HG03432 (cell line): ENCODE results near the gene UBXN10.

Source experiments
- ATAC-seq: cut with Tn5 transposase; IDR thresholded peaks from one replicate; pipeline ENCODE4 v1.9.1; 2021; ENCODE audit warnings: mild to moderate bottlenecking, moderate library complexity; ENCODE audit not compliant: unreplicated experiment

Gene UBXN10

GRCh38 chr1:20233394-20233793 lies 47.5 kb downstream of the UBXN10 start:
- no peak for ATAC-seq

- ATAC-seq: no peak
These were observed 48.0 kb downstream of the UBXN10 start for GRCh38 chr1:20233866-20234265.

GRCh38 chr1:20234788-20235535 lies 49.1 kb downstream of the UBXN10 start:
- ATAC-seq: no peak

GRCh38 chr1:20237646-20238045 lies 51.8 kb downstream of the UBXN10 start:
- no peak for ATAC-seq

GRCh38 chr1:20240012-20240411 lies 54.1 kb downstream of the UBXN10 start:
- ATAC-seq: no peak

- ATAC-seq: no peak
These were observed 57.1 kb downstream of the UBXN10 start for GRCh38 chr1:20242890-20243479.
